ENCODE results near the gene PRRT4. TPM values are rescaled to one million over a fixed set of nuclear protein-coding genes. Genes with fewer than 3 reads are reported as not detected.

Gene PRRT4
- total RNA-seq, 3 donors from 2014 or later: 0.43 to 3.1 TPM; not detected in 1

GRCh38 chr7:128399991-128400390, 38.5 kb upstream of the PRRT4 start:
- ATAC-seq: no peak
- no peak for TF ChIP-seq CTCF (IDR thresholded peaks at IDR 0.05)
- Histone ChIP-seq H3K4me3 (no peak overlapping the region), H3K4me1 (ENCODE audit: low read depth) (peaks cover 7% of the 10 kb centered on the region), H3K9me3 (no peaks in the 10 kb centered on the region), H3K36me3 (ENCODE audit: low read depth) (no peaks in the 10 kb centered on the region)
- DNase-seq: no peak
- intact Hi-C loops (cut with DNase I, micrococcal nuclease): no loop called here

- Histone ChIP-seq H3K36me3 (ENCODE audit: low read depth) (no peaks in the 10 kb centered on the region), H3K9me3 (no peaks in the 10 kb centered on the region), H3K4me1 (ENCODE audit: low read depth) (no peaks in the 10 kb centered on the region), H3K4me3 (no peak overlapping the region)
- TF ChIP-seq CTCF (IDR thresholded peaks at IDR 0.05): no peak
- no peak for DNase-seq
- ATAC-seq: peak; percentile 14
- intact Hi-C loops (cut with DNase I, micrococcal nuclease): no loop called here
These were observed 37.3 kb upstream of the PRRT4 start for GRCh38 chr7:128398841-128399135.

- DNase-seq: peak in 2 of 3 donors; percentile 75 to 83
- H3K36me3 ChIP-seq (ENCODE audit: low read depth): no peaks in the 10 kb centered on the region
- intact Hi-C loops (cut with DNase I, micrococcal nuclease): no loop called here
- no peaks in the 10 kb centered on the region for H3K4me1 ChIP-seq (ENCODE audit: low read depth)
- peak; percentile 76 for ATAC-seq
- peak; percentile 83 for TF ChIP-seq CTCF (IDR thresholded peaks at IDR 0.05)
- H3K4me3 ChIP-seq: no peak overlapping the region
- no peaks in the 10 kb centered on the region for H3K9me3 ChIP-seq
These were observed 36.7 kb upstream of the PRRT4 start for GRCh38 chr7:128398016-128398840.

GRCh38 chr7:128396357-128396756, 34.9 kb upstream of the PRRT4 start:
- intact Hi-C loops (cut with DNase I, micrococcal nuclease): no loop called here
- H3K4me3 ChIP-seq: no peak overlapping the region
- H3K36me3 ChIP-seq (ENCODE audit: low read depth): no peaks in the 10 kb centered on the region
- no peaks in the 10 kb centered on the region for H3K9me3 ChIP-seq
- TF ChIP-seq CTCF (IDR thresholded peaks at IDR 0.05): no peak
- no peaks in the 10 kb centered on the region for H3K4me1 ChIP-seq (ENCODE audit: low read depth)
- DNase-seq (no peak), ATAC-seq (no peak)

GRCh38 chr7:128395748-128396147, 34.3 kb upstream of the PRRT4 start:
- intact Hi-C loops (cut with DNase I, micrococcal nuclease): no loop called here

More at GRCh38 chr7:128395748-128396147, 34.3 kb upstream of the PRRT4 start:
- no peak for TF ChIP-seq CTCF (IDR thresholded peaks at IDR 0.05)
- Histone ChIP-seq H3K4me1 (ENCODE audit: low read depth) (no peaks in the 10 kb centered on the region), H3K9me3 (no peaks in the 10 kb centered on the region), H3K4me3 (no peak overlapping the region), H3K36me3 (ENCODE audit: low read depth) (no peaks in the 10 kb centered on the region)
- no peak for DNase-seq
- no peak for ATAC-seq

Data from mucosa of descending colon (tissue), 3 donors.